GM21367 (cell line): Measurements from ENCODE around the gene KLHL3.
A peak's percentile ranks its signal among the peaks of the same experiment; 100 is the strongest.

Experiments used
- ATAC-seq: cut with Tn5 transposase; IDR thresholded peaks from one replicate; pipeline ENCODE4 v1.9.1; 2021; ENCODE audit not compliant: unreplicated experiment

KLHL3 gene

DNA sequence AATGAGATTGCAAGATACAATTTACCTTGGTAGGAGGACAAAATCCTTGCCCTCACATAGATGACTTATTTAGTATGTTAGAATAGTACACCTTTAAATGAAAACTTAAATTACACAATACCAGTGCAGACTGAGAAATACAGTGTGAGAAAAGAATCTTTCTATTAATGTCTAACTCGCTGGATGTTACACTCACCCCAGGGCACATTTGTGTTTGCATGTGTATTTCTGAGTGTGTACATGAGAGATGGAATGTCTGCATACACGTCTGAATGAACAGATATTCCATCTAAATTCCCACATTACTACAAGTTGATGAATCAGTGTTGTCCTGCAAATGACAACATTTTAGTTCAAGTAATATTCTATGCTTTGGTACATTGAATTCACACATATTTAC lies 99.8 kb downstream of the KLHL3 start:
- no peak for ATAC-seq

DNA sequence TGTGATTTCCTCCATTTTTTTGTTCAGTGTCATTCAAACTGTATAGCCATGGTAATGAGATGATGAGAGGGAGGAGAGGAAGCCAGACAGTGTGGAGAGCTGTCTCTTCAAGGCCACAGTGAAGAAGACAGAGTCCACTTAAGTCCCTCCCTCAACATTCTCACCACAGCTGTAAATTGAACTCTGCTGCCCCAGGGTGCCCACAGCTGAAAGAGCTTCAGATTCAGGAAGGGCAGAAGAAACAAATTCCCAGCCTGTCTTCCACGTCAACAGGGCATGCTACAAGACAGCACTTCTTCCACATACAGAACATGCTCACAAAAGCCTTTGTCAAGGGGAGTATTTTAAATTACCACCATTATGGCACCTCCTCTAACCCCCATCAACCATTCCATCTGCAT lies 100.4 kb downstream of the KLHL3 start:
- ATAC-seq, result no peak

DNA sequence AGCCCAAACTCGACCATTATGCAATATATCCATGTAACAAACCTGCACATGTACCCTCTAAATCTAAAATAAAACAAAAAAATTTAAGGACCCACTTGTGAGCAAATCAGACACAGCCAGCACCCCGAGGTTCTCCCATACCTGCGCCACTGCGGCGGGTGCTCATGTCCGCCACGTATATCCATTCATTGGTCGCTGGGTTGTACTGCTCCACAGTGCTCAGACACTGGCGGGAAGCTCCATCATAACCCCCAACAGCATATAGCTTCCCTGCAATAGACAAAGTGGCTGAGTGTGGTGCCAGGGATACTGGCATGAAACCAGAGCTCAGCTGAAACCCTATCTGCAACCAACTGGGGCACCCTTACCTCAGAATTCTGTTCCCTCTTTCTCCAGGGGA lies 102.0 kb downstream of the KLHL3 start:
- ATAC-seq, result no peak

DNA sequence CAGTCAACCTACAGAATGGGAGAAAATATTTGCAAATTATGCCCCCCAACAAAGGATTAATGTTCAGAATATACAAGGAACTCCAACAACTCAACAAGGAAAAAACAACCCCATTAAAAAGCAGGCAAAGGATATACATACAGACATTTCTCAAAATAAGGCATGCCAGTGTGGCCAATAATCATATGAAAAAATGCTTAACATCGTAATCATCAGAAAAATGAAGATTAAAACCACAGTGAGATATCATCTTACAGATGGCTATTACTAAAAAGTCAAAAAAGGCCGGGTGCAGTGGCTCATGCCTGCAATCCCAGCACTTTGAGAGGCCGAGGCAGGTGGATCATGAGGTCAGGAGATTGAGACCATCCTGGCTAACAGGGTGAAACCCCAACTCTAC lies 103.2 kb downstream of the KLHL3 start:
- no peak for ATAC-seq

DNA sequence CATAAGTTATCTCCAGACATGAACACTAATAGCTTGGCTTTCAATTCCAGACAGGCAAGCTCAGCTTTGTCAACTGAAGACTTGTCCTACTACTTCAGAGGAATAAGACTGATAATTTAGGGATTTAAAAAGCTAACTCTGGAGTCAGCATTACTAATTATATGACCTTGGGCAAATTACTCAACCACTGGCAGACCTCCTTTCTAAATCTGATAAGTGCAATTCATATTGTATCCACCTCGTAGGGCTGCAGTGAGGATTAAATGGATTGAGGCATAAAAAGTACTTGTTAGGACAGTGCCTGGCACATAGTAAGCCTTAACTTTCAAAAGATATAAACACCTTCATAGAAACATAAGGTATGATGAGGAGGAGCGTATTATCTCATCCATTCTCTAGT lies 104.4 kb downstream of the KLHL3 start:
- ATAC-seq, result no peak

DNA sequence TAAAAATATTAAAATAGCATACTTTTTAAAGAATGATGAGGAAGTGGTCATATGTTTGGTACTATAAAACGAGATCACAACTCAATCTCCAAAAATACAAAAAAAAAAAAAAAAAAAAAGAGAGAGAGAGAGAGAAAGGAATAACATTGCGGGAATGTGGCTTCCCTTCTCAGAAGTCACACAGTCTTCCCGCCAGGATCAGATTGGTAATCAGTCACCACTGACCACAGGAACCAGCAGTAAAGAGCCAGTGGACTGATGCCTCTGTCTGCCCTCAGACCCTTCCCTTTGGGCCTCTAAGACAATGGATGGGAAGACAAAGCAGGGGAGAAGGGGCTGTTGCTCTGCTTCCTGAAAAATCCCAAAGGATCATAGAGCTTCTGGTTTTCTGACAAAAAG lies 104.9 kb downstream of the KLHL3 start:
- ATAC-seq, result no peak

DNA sequence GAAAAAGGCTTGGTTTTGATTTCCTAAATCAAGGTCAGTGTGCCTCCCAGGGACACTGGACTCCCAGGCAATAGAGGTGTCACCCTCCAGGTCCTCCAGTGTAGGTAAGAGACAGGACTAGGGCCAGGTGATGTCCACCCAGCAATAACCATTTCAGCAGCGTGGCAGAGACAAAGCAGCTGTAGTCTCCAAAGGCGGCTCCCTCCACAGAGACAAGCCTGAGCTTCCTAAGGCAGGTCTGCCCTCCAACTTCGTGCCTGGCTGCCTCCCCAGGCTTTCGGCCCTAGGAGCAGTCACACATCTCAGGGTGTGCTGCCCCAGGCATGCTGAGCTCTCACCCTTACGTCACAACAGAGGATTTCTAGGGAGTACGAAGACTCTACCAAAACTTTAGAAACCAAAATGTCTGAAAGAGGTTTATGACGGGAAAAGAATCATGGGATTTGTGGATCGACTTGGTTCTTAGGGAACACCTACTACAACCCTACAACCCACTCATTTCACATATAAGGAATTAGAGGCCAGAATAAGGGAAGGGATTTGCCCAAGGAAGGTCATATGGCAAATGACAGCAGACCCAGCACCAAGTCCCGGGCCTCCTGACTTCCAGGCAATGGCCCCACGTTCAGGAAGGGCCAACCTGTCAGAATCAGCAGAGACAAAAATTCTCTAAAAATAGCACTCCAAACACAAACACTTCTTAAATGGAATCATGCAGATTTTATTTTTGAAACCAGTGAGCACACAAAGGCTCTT lies 105.5 kb downstream of the KLHL3 start:
- ATAC-seq, result no peak

DNA sequence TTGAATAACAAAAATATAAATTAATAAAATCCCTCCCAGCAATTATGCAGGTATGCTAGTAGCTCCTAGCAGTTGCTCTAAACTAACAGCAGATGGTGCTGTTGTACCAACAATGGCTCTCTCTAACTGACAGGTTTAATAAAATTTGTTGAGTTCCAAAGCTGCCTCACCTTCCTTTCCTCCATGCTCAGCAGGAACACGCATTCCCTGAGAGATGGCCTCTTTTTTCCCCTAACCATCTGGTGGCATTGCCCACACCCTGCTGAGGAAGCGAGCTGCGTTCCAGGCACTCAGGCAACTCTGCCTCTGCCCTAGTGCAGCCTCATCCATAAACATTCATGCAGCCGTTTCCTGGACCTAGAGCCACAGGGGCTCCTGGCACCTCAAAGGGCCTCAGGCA lies 106.2 kb downstream of the KLHL3 start:
- peak; percentile 58 for ATAC-seq

DNA sequence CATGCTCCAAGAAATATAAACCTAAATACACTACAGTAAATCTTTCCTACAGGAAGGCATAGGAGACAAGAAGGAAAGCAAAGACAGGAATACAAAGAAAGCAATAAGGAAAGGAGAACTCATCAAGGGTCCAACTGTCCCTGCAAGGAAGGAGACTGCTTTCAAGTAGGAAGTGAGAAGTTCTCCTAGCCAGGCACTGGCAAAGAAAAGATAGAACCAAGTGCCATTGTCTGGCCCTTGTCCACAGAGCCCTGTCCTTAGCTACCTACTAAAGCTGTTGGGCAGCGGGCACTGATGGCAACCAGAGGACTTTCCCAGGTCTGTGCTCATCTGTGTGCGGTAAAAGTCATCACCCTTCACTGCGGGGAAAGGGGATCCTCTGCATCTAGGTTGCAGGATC lies 108.2 kb downstream of the KLHL3 start:
- ATAC-seq, result no peak

DNA sequence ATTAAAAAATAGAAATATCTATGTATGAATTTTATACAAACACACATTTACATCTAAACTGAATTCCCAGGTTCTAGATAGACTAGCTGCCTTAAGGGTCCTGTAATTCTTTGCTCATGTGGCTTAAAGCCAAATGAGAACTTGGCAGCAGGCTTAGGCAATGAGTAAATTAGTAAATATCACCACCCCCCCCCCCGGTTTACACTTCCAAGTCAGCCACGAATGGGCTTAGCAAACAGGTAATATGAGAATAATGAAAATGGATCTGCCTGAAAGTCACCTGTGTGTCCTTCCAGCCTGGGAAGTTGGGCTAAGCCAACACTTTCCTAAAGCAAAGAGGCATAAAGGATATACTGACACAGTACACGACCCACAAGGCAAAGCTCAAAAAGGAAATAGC lies 108.6 kb downstream of the KLHL3 start:
- no peak for ATAC-seq

DNA sequence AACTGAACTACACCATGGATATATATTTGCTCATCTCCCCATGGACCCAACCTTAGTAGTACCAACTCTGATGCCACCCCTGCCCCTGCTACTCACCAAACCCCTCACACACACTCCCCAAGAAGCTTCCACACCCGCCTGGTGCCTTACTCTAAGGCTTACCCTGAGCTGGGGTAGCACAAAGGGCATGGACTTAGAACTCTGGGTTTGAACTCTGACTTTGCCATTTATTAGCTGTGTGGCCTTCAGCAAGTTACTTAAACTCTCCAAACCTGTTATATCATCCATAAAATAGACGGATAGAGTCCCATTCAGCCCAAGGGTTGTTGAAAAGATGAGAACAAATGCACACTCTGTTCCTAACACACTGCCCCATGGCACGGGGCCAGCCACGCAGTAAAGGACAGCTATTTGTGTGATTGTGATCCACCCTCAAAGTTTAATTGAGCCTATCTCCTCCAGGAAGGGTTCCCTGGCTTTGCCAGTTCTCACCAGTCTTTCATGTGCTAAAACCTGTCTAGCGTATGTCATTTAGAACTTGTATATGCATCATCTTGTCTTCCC lies 111.0 kb downstream of the KLHL3 start:
- no peak for ATAC-seq

DNA sequence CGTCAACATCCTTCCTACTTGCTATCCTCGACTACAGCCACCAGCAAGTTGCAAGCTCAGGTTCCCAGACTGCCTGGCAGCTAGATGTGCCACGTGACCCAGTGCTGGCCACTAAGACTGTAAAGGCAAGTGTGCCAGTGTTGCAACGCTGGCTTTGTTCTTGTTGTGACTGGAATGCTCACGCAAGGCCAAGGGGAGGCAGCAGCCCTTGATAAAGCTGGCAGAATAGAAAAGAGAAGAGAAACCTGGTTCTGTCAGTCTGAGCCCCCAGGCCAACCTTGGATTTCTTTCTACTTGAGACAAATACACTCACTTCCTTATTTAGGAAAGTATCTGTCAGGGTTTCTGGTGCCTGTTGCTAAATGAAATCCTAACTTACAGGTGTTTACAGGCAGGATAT lies 113.0 kb downstream of the KLHL3 start:
- peak; percentile 63 for ATAC-seq

DNA sequence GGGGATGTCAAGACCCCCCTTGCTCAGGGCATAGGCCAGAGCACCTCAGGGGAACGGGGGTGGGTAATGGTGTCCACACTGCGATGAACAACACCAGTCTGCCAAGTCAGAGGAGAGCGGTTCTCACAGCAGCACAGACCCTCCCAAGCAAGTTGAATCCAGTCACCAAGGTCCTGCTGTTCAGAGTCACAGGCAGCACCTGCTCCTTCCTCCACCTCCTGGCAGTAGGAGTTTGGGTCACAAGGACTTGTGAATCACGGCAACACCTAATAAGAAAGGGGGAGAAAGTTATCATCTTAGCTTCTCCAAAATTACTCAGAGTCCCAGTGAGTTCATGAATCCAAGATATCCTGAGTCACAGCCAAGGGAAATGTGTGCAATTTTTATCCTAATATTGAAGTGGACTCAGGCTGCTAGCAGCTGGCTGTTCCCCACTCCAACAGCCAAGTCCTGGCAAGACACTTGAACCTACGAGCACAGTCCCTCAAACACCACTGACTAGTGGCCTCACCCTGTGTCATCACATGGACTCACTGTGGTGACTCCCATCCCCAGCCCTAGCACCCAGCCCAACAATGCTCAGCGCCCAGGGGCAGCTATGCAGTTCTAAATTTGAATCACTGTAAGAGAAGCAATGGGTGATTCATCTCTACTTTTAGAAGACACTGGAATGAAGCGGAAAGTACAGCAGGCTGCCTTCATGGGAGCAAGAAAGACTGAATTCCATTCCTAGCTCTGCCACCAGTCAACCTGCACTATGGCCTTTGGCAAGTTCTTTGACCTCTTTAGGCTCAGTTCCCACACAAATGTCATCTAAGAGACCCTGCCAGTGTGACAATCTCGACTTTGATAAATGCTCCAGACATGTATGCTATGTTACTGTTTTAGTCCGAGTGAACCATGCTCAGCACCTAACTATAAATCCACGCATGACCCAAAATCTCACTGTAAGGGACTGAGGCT lies 113.7 kb downstream of the KLHL3 start:
- no peak for ATAC-seq

DNA sequence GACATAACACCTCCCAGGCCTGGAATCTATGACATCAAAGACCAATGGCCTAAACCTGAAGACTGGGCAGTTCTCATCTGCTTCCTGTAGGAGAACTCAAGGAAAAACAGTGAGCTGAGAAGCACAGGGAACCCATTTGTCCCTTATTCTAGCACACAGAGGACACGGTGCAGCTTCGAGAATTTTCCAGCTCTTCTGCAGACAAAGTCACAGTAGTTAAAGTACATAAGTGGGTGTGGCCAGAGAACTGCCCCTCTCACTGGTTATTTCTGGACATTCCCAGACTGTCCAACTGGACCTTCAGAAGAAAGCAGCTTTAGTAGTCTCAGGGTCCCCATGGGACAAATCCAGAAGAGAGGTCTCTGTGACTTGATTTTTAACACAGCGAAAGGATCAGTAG lies 114.6 kb downstream of the KLHL3 start:
- no peak for ATAC-seq

DNA sequence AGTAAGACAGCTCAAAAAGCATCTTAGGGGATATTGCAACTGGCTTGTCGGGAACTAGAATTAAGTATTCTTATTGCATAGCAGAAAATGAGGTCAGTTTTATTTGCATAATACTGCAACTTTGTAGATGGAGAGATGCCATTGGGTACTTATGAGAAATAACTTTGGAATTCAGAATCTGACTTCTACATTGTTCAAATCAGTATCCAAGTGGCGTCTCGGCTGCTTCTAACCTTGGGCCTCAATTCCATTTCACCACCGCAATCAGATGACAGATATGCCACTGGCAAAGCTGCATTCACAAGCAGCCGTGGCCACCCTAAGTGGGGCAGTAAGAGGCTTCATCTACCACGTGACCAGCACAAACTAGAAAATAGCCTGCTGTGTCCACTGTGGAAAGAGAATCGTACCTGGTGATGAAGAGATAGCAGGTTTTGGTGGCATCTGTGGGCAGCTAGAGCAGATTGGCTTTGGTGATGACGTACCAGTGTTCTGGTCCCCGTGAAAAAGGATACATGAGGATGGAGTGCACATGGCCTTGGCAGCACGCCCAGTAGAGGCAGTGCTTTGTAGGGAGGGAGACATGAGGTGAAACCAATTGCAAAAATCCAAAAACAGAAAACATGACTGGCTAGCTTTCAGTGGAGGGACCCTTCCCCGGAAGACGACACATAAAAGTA lies 116.6 kb downstream of the KLHL3 start:
- ATAC-seq, result no peak

DNA sequence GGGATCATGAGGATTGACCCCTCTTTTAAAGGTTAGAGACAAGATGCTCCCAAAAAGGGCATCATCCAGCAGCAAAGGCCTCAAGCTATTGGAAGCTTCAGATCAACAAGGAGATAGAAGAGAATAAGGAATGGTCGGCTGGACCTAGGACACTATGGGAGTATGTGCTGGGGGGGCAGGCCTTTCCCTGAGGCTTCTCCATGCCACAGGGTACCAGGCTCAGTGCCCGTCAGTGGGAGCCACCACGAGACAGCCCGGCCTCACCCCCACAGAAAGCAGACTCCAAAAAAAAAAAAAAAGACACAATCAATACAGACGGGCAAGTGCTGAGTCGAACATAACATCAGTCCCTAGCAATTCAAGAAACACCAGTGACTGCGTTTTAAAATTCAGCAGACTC lies 117.4 kb downstream of the KLHL3 start:
- ATAC-seq, result no peak

DNA sequence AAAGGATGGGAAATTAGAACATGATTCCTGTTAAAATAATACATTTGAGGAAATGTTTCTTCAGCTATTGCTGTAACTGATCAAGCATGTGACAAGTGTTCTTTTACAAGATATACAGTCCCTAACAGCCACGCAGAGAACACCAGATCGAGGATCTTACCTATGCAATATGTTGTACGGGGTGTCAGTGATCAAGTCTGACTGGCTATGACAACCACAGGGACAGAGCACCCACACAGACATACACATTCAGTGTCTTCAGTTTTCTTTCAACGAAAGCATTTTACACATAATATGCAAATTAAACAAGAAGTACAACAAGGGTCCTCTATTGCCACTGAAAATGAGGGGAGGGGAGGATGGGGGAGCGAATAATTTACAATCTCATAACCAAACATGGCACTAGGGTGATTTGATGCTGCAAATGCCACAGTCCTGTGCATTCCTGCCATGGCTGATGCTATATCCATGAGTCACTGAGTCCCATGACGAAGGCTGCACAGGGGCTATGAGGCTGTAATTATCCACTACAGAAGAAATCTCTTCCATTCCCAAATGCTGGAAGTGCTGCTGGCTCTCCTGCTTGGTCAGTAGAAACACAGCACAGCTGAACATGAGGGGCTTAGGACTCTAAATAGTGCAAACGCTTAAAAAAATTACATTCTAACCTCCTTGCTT lies 118.2 kb downstream of the KLHL3 start:
- no peak for ATAC-seq

DNA sequence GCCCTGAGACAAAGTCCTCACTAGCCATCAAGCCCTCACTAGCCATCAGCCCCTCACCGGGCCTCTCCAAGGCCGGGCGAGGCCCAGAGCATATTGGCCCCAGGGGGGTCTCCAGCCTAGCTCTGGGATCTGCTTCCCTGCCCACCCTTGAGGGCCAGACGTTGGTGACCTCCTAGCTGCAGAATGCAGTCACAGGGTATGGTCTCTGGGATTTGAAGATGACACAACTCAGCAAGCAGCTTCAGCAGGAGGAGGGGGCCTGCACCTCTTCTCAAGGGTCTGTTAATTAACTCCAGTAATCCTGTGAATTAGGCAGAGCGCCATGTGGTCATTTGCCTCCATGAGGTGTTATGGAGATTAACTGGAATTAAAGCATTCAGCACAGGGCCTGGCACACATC lies 119.8 kb downstream of the KLHL3 start:
- ATAC-seq, result no peak

DNA sequence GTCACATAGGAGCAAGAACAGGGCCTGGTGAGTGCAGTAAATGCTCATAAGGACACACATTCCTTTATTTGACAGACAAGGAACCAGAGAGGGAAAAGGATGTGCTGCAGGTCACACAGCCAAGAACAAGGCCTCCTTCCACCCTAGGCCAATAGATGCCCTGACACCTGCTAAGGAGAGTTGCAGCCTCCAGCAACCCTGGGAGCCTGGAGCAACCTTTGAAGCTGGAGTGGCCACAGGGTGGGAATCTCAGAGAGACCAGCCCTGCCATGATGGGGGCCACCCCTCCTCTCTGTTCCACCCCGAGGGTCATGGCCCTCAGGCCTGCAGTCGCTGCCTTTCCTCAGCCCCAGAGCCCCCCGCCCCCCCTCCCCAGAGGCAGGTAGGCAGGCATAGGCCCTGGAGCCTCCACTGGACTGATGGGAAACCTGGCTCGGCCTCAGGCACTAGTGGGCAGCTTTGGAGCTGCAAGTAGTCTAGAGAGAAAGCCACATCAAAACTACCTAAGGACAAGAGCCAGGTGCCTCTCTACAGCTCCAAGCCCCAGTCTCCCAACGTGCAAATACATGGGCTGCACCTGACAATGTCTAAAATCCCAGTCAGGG lies 120.6 kb downstream of the KLHL3 start:
- ATAC-seq, result no peak

DNA sequence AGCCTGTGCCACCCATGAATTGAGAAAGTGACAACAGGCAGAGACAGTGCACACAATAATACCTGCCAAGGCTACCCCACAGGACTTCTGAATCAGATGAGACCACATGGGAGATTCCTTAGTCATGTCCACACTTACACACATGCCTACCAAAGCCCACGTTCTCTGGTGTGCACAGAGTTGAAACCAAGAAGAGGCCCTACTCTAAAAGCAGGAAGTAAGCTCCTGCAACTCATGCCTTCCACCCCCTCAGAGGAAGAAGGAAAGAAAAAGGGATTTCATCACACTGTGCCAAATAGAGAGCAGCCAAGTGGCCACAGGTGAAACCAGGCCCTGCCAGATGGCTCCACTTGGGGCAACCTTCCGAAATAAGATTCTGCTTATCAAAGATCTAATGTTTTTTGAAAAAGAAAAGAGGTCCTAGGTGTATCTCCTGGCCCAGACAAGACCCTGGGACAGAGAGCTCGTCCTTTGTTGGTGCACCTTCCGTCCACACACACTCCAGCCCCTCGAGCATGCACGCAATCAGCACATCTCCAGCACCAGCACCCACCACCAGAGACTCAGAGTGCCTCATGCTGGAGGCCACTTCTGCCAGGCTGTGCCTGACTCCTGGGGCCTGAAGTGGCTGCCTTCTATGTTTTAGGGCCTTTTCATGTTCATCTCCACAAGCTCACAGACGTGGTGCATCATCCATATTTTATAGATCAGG lies 122.2 kb downstream of the KLHL3 start:
- ATAC-seq, result no peak
